NCI-H1694 treated with DMSO at 0.1 percent for 48 hours (cell line): ENCODE results near the gene DTNBP1.

Experiments used
- DNase-seq: peaks from one replicate; lab custom pipeline; 2025; lab: John Stamatoyannopoulos, UW

DTNBP1 gene

DNA sequence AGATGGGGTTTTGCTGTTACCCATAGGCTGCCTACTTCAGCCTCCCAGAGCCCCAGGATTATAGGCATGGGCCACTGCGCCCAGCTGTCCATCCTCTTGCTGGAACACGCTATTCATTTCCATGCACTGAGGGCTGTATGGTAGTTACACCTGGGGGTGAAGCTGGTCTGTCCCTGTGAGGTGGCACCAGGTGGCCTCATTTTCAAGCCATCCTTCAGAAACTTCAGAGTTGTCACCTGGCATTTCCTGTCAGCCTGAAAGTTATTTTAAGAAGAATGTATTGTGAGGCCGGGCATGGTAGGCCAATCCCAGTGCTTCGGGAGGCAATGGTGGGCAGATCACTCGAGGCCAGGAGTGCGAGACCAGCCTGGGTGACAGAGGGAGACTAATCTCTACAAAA, 147.6 kb downstream of the DTNBP1 start:
- DNase-seq = no peak

DNA sequence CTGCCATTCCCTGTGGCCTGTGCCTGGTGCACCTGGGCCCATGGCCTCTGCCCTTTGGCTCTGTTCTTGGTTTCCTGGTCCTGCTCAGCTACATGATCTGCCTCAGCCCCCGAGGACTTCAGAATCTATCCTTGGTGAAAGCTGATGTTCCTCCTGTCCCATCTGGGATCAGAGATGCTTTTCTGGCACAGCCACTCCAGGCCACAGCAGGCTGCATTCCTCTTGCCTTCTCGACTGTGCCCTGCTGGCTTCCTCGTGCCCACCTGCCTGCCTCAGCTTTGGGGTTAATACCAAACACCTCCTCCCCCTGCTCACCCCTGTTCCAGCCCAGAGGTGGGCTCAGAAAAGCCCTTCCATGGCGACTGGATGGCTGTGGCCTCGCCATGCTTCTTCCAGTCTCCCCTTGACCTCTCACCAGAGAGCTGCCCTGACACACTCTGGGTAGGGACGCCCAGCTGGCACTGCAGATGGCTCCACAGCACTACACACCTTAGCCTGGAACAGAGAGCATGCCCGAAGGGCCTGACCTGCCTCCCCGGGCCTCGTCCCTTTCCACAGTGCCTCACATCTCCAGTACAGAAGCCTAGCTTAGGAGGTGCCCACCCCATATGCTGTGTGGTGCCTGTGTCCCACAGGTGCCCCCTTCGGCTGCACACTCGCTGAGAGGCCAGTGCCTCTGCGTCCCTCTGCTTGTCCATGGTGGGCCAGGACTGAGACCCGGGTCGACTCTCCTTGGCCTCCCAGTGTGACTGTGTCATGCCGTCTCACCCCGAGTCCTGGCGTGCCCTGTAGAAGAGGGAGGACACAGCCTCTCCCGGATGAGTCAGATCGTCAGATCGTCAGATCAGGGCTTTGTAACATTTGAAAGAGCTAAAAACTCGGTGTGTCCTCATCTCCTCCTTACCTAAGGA, 148.8 kb downstream of the DTNBP1 start:
- no peak for DNase-seq

DNA sequence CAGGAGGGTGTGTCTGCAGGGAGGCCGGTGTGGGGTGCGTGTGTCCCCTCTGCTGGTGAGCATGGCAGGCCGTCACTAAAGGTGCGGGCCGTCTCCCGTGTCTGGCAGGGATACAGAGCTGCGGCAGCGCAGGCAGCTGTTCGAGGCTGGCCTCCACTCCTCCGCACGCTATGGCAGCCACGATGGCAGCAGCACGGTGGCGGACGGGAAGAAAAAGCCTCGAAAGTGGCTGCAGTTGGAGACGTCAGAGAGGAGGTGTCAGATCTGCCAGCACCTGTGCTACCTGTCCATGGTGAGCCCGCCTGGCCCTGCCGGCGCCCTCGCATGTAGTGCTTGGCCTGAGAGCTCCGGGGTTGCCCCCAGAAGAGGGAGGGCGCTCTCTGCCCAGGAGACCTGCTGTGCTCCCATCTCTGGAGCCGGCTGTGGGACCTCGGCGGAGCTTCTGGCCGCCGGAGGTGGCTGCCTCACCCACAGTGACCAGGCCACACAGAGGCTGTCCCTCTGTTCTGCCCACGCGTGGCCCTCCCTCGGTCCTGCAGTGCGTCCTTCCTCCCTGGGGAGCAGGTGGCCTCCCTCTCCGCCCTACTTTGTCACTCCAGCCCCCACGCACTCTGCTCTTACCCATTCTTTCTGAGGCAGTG, 149.6 kb downstream of the DTNBP1 start:
- no peak for DNase-seq

DNA sequence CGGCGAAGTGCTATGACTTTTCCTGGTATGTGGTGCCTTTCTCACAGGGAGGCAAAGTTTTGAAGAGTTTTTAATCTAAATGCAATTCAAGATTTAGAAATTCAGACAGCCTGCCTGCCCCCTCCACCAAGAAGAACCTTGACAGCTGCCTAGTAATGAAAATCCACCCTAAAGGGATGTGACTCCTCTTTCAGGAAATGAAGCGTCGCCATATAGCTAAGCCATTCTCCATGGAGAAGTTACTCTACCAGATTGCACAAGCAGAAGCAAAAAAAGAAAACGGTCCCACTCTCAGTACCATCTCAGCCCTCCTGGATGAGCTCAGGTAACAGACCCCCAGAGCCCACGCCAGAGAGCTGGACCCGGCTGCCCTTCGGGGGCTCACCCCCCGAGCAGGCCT, 150.1 kb downstream of the DTNBP1 start:
- no peak for DNase-seq

DNA sequence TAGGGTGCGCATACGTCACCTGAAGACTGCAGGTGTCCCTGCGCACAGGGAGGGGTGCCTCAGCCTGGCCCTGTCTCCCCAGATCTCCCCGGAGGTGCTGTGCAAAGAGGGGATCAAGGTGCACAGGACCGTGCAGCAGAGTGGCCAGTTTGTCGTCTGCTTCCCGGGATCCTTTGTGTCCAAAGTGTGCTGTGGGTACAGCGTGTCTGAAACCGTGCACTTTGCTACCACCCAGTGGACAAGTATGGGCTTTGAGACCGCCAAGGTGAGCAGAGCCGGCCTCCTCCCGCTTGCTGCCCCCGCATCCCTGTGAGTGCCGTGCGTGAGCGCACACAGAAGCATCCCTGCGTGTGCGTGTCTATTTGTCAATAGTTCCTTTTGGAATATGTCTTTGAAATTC, 150.7 kb downstream of the DTNBP1 start:
- DNase-seq = no peak

DNA sequence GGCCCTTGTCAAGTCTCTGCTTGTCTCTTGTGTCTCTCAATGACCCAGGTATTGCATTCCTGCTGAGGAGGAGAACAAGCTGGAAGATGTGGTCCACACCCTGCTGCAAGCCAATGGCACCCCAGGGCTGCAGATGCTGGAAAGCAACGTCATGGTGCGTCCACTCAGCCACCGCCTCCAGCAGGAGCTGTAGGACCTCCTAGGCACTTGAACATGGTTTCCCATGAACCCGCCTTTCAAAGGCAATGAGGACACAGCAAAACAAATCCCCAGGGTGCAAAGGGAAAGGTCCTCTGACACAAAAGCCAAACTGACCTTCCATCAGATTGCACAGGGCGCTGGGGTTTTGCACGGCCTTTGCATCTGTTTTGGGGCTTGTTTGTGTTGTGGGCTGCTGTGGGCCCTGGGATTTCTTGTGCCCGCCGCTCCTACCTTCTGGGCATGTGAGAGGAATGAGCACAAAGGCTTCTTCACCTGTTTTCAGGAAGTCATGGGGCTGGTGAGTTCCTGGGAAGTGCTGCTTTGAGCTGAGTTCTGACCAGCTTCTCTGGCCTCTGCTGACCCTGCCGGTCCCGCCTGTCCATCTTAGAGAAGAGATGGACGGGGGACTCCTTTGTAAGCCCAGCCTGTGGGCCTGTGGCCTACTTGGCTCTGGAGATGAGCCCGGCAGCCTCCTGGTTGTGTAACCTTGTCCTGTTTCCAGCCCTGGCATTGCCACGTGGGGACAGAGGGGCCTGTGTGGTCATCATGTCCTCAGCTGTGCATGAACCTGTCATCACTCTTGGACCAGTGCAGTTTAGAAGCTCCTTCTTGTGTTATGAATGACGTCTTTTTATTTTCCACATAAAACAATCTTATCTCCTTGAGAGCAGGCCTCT, 151.3 kb downstream of the DTNBP1 start:
- no peak for DNase-seq

DNA sequence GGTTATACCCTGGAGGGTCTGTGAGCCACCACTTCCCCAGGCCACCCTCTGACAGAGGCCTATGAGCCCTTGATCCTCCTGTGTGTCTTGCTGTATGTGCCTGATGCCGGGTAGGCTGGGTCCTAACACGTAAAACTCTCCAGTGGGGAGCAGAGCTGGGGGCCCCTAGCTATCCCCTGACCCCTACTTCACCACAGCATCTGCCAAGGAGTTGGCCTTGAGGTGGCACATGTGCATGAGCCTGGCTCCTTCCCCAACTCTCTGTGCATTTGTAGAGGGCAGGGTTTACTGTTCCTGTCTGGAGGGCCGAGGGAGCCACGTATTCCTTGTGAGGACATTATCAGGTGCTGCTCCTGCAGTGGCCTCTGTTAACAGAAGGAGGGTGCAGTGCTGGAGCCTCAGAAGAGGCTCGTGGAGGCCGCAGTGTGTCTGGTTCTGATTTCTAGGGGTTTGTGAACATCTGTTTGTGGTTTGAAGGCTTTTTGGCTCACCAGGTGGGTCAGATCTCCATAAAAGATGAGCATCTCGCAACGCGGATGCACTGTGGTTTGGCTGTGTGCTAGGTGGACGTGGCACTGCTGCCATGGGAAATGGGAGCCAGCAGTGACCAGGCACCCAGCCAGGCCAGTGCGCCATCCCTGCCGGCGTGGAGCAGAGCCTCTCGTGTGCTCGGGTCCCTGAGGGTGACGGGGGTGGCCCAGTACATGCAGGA, 152.1 kb downstream of the DTNBP1 start:
- no peak for DNase-seq

DNA sequence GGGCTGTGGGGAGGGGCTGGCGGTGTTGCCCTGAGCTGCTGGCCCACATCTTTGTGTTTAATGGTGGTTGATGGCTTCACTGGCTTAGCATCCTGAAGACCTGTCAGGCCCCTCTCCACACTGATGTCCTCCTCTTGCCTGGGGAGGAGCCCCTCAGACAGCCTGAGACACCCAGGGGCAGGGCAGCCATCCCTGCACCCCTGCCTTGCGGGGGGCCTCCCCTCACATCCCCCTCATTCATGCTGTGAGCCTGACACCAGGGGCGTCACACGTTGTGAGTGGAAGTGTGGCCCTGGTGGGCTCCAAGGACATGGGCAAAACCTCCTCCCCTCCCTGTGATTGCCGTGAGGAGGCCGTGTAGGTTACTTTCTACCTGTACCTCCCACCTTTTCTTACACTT, 152.7 kb downstream of the DTNBP1 start:
- no peak for DNase-seq

DNA sequence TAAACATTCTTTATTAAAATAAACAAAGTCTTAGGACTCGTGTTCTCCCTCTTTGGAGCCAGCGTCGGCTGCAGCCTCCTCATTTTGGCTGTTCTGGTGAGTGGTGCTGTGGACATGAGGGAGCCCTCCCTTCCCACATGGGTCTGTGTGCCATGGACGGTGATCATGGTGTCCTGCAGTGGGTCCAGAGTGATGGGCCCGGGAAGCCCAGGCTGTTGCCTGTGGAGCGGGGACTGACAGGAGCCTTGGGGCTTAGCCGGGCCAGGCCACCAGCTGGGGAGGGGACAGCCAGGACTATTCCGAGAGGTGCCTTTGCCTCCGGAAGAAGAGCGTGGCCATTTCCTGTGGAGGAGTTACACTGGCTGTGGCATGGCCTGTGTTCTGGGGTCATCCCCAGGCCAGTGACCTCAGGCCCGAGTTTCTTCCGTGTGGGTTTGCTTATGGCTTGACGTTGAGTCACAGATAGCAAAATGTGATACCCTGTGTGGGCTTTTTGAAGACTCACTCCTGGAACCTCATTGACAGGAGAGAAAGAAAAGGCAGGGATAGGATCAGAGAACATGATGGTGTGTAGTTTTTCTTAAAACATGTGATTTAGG, 153.4 kb downstream of the DTNBP1 start:
- no peak for DNase-seq

DNA sequence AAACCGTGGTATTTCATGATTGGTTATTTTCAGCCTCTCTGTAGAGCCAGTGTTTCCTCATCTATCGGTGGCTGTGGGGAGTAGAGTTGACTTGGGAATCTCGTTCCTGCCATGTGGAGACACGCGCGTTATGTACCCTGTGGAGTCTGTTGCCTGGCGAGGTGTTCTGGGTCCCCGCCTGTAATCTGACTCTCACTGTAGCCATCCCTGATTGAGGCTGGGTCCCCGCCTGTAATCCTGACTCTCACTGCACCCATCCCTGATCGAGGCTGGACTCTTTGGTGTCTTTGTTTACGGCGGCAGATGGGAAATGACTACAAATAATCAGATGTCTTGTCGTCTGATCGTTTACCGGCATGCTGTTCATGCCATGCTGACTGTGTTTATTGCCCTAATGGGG, 153.9 kb downstream of the DTNBP1 start:
- DNase-seq = no peak

DNA sequence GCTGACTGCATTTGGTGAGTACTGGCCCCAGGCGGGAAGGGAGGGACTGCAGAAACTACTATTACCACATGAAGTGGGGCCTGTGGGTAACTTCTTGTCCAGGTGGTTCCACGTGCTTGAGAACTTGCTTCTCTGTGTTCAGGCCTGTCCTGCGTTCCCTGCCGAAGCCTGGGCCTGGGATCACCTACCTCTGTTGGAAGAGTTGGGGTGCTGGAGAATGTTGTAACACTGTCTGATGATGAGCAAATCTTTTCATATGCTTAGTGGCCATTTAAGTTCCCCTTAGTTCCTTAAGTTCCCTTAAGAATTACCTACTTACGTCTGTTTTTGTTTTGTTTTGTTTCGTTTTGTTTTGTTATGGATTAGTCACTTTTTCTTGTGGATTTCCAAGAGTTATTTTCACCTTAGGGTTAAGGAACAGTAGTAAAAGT, 154.4 kb downstream of the DTNBP1 start:
- no peak for DNase-seq

DNA sequence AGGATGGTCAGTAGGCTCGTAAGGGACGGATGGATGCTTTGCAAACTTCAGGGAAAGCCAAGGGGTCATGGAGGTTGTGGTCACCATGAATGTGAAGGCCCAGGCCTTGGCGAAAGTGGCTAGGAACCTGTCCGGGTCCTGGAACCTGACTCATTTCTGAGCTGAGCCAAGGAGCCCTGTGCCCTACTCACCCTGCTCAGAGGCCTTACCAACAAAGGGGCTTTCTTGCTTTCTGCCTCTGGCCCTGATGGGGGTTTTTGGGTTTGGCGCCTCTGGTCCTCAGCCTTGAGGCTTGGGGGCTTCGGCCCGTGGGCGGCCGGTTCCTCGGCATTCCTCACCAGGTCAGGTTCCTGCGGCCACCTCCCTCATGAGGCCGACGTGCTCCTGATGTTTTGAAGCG, 155.1 kb downstream of the DTNBP1 start:
- no peak for DNase-seq

DNA sequence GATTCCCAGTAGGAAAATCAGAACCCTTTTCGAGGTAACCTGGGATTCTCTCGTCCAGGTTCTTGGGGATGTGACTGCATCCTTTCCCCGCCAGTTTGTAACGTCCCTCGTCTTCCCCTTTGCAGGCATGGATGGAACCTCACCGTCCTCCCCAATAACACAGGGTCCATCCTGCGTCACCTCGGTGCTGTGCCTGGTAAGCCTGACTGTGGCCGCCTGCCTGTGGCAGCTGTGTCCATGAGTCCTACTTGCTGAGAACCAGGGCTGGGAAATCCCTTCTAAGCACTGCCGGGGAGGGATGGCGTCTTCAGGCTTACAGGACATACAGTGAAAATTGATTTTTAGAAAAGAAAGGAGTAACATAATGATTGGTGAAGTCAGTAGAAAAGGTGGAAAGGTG, 155.6 kb downstream of the DTNBP1 start:
- no peak for DNase-seq

DNA sequence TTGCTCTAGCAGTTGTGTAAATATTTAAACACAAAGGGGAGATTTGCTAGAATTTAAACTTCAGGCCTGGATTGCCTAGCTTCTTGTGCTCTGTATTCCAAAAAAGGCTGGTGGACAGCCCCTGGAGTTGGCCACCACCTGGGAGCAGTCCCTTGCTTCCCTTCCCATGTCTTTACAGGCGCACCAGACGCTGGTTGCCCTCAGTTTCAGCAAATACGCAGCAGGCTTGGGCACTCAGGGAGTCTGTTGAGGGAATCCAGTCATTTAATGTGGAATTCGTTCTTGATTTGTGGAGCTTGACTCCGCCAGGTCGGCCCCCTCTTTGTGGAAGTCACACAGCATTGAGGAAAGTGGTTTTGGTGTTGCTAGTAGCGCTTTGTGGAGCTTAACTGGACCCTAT, 156.8 kb downstream of the DTNBP1 start:
- DNase-seq = no peak

DNA sequence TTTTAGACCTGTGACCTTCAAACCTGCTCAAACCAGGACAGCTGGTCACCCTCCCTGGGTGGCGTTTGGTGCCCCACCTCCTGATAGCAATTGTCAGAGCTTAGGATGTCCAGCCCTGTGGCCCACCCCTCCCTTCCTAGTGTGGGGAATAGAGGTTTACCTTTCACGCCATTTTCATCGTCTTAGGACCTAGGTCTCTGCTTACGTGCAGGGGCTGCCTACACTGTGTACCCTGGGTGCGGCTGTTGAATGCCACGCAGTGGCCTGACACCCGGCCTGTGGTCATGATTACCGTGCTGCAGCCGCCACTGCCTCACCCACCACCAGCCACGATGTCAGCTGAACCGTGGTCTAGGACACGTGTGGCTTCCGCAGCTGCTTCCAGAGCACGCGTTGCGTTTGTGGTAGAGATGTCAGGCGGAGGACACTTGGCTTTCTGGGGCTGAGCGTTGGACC, 157.3 kb downstream of the DTNBP1 start:
- no peak for DNase-seq

DNA sequence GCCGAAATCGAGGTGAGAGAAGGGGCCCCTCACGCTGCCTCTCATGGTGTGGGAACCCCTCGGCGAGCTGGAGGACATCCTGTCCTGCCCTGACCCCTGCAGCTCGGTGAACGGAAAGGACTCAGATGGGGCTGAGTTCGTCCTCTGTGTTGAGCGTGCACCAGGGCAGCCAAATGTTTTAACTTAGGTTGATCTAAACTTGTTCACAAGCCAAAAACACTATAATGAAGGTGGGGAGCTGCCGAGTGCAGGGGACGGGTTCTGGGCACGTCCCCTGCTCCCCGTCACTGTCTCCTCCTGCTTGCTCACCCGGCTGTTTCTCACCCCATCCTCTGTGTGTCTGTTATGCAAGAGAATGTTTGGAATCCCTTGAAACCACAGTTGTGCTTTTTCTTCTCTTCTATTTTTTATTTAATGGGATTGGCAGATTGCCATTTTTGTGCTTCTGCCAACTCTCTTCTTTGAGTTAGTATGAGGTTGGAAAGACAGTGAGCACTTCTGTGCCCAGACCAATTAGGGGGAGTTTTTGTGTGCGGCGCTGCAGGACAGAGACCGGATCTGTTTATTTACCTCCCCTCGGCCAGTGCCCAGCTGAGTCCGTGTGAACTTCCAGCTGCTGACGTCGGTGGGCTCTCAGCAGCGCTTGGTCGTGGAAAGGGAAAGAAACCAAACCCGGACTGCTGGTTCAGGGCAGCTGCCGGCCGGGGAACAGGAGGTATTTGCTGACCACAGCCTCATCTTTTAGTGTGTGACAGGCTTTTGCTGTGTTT, 158.1 kb downstream of the DTNBP1 start:
- peak; percentile 93 for DNase-seq

DNA sequence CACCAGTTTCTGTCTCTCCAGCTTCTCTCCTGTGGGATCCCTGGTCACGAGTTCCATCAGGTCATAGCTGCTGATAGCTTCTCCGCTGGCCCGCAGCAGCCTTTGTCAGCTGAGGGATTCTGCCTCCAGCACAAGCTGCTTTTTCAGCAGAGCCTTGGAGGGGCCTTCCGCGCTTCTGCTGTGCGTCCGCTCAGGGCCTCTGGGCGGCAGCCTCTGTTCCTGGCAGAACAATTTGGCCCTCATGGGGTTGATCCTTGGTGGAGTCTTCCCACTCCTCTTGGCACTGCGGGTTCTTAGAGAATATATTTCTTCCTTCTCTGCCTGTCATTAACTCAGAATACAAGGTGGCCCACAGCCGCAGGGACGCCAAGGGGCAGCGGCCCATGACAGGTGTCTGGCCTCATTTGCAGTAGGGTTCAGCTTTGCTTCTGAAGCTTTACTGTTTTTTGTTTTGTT, 158.8 kb downstream of the DTNBP1 start:
- DNase-seq = no peak

DNA sequence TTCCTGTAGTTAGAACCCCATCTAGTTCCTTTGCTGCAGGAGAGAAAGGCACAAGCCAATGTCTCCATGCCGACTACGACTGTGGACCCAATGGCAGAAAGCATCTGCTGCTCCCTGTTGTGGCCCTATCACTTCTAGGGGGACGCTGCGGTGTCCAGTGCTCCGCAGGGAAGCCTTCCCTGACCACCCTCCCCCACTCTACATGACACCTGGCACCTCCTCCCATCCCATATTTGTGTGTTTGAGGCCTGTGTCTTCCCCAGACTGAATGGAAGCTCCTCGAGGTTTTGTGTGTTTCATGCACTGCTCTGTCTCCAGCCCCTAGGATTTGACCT, 159.5 kb downstream of the DTNBP1 start:
- no peak for DNase-seq

DNA sequence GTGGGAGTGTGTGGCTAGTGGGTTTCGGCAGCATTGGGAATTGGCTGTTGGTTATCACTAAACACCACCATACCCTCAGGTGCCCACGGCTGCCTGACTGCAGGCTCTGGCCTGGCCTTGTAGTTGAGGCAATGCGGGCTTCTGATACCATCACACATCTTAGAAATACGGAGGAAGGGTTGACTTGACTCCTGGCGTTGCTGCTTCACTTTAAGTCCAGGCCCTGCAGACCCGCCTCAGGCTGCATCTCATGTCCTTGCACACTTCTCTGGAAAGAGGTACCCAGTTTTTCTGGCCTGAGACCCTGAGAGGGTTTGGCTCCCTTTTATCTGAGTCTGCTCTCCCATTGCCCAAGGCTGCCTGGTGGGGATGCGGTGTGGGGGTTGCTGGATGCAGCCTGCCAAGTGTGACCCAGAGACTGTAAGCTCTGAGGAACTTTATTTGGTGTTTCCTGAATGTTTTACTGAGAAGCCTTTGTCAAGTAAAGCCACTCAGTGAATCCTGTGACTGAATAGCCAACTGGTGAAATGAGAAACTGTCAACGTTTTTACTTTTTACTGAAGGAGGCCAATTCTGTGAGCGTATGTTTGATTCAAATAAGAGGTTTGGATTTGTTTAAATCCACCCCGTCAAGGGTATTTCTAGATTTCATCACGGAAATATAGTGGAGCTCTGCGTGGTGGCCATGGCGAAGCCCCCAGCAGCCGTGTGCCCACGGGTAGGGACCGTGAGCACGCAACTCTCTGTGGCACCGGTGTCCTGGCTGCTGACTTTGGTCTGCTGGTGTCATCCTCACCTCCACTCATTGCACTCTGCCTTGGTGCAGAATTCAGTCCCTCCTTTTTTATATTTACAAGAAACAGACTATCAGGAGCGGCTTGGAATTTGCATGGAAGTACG, 160.1 kb downstream of the DTNBP1 start:
- DNase-seq = no peak
